Body of pancreas (tissue), 4 donors: ENCODE measurements around the gene IL1R2. TPM values are rescaled to one million over a fixed set of nuclear protein-coding genes. Genes with fewer than 3 reads are reported as not detected.

Source experiments
- ATAC-seq: fragments of 150-250 bp; one replicate; pipeline ENCODE4 v1.9.1; 2016
- DNase-seq, 4 donors: peaks; one replicate each; pipeline ENCODE4 v3.0.0-alpha.2; 2019
- H3K27ac ChIP-seq, 4 donors: fragments of 200-600 bp; sonication (generic); 1 replicate in 3 of 4; 2 replicates in 1 of 4; pipeline versions ENCODE4 v1.5.1 to v1.6.1; 2016 to 2019; ENCODE audit warnings: mild to moderate bottlenecking in 1 of 4, mixed read lengths in 1 of 4, moderate library complexity in 1 of 4
- H3K27me3 ChIP-seq, 2 donors: fragments of 200-600 bp; sonication (generic); one replicate each; pipeline ENCODE4 v1.6.0; 2016; ENCODE audit warnings: mild to moderate bottlenecking in 1 of 2
- H3K36me3 ChIP-seq, 2 donors: fragments of 200-600 bp; sonication (generic); replicated peaks in 1 of 2; 2 replicates each; pipeline ENCODE4 v1.5.1; 2016; ENCODE audit warnings: low read depth in 2 of 2; ENCODE audit not compliant: insufficient read depth in 1 of 2
- H3K4me1 ChIP-seq: fragments of 200-600 bp; sonication (generic); one replicate; pipeline ENCODE4 v1.6.0; 2016
- H3K4me3 ChIP-seq, 2 donors: fragments of 200-600 bp; sonication (generic); 1 replicate in 1 of 2; 2 replicates in 1 of 2; pipeline ENCODE4 v1.5.1; 2016 to 2019
- H3K9me3 ChIP-seq, 3 donors: fragments of 200-600 bp; sonication (generic); 1 replicate in 2 of 3; 2 replicates in 1 of 3; pipeline ENCODE4 v1.5.1; 2016
- POLR2A ChIP-seq, 3 donors: fragments of 450-650 bp; IDR thresholded peaks; one replicate each; pipeline ENCODE4 v1.6.1; 2016; ENCODE audit warnings: antibody characterized with exemption in 3 of 3, mild to moderate bottlenecking in 2 of 3
- WGBS, 2 donors: methylation state at CpG; one replicate each; pipeline ENCODE4 v1.1.5; 2017; 5-methylcytosine and 5-hydroxymethylcytosine counted together
- intact Hi-C: fragments of 100-400 bp; cut with DNase I; formaldehyde crosslinking; loops from one replicate; pipeline ENCODE4 v1.15.1; 2023
- total RNA-seq, 2 donors: library from RNA; depleted of rRNA; stranded (reverse); fragments of >200 nt; gene quantifications; one replicate each; pipeline ENCODE4 v1.1.0, GENCODE V29; 2016
- TF ChIP-seq, protein P1 (sequence below), 7 experiments: fragments of 450-650 bp in 4 of 7; fragments of 200-600 bp in 3 of 7; sonication (generic) in 3 of 7; IDR thresholded peaks; one replicate each; pipeline ENCODE4 v1.5.1; 2016 to 2019; ENCODE audit warnings: antibody characterized with exemption in 7 of 7

IL1R2 gene
- total RNA-seq, 2 donors from 2014 or later = 8.0 TPM; not detected in 1

GRCh38 chr2:101985793-101986164 is 6.0 kb upstream of the IL1R2 start:
- H3K9me3 ChIP-seq = no peaks in the 10 kb centered on the region
- H3K27ac ChIP-seq = no peak overlapping the region
- 83% methylated on average over 7 of the region's 7 CpGs for WGBS, 2 donors
- intact Hi-C loops = no loop called here
- ATAC-seq (no peak), DNase-seq (no peak)
- H3K36me3 ChIP-seq = no peaks in the 10 kb centered on the region
- H3K4me3 ChIP-seq = no peak overlapping the region
- no peaks in the 10 kb centered on the region for H3K4me1 ChIP-seq
- TF ChIP-seq, protein P1, sequence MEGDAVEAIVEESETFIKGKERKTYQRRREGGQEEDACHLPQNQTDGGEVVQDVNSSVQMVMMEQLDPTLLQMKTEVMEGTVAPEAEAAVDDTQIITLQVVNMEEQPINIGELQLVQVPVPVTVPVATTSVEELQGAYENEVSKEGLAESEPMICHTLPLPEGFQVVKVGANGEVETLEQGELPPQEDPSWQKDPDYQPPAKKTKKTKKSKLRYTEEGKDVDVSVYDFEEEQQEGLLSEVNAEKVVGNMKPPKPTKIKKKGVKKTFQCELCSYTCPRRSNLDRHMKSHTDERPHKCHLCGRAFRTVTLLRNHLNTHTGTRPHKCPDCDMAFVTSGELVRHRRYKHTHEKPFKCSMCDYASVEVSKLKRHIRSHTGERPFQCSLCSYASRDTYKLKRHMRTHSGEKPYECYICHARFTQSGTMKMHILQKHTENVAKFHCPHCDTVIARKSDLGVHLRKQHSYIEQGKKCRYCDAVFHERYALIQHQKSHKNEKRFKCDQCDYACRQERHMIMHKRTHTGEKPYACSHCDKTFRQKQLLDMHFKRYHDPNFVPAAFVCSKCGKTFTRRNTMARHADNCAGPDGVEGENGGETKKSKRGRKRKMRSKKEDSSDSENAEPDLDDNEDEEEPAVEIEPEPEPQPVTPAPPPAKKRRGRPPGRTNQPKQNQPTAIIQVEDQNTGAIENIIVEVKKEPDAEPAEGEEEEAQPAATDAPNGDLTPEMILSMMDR (IDR thresholded peaks at IDR 0.05) = no peak
- no peak for TF ChIP-seq POLR2A (IDR thresholded peaks at IDR 0.05)
- H3K27me3 ChIP-seq = no peaks in the 10 kb centered on the region

DNA sequence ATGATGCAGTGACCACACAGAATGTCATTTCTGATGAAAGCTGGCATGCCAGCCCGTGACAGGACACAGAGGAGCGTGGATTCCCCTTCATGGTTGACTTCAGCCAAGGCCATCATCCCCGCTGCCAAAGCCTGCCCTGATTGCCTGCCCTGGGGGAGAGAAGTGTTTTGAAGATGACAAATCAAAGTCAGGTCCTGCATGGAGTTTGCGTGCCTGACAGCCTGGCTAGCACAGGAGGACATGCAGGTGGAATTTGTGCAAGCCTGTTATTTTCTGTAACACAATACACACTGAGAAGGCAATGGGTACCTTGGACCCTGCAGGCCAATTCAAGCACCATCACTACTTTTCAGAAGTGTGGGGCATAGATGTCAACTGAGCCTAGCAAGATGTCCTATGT is 5.4 kb upstream of the IL1R2 start:
- intact Hi-C loops = no loop called here
- Histone ChIP-seq H3K27ac (no peak overlapping the region), H3K36me3 (no peaks in the 10 kb centered on the region), H3K4me1 (no peaks in the 10 kb centered on the region), H3K9me3 (no peaks in the 10 kb centered on the region), H3K4me3 (no peak overlapping the region), H3K27me3 (no peaks in the 10 kb centered on the region)
- TF ChIP-seq, protein P1 (IDR thresholded peaks at IDR 0.05) = no peak
- TF ChIP-seq POLR2A (IDR thresholded peaks at IDR 0.05) = no peak
- DNase-seq (no peak), ATAC-seq (no peak)
- 79 to 83% methylated on average over 3 to 4 of the region's 4 CpGs for WGBS, 2 donors

- H3K9me3 ChIP-seq = no peaks in the 10 kb centered on the region
- no peaks in the 10 kb centered on the region for H3K36me3 ChIP-seq
- DNase-seq = peak in 3 of 4 donors; percentile 24 to 60 (median 47)
- WGBS, 2 donors = 45 to 58% methylated on average over 9 of the region's 9 CpGs
- no peak for TF ChIP-seq POLR2A (IDR thresholded peaks at IDR 0.05)
- TF ChIP-seq, protein P1 (IDR thresholded peaks at IDR 0.05) = no peak
- peak; percentile 68 for ATAC-seq
- H3K27me3 ChIP-seq = no peaks in the 10 kb centered on the region
- no peak overlapping the region for H3K4me3 ChIP-seq
- H3K4me1 ChIP-seq = no peaks in the 10 kb centered on the region
- no peak overlapping the region for H3K27ac ChIP-seq
- intact Hi-C loops = no loop called here
These were observed 4.7 kb upstream of the IL1R2 start for GRCh38 chr2:101986804-101987740.

DNA sequence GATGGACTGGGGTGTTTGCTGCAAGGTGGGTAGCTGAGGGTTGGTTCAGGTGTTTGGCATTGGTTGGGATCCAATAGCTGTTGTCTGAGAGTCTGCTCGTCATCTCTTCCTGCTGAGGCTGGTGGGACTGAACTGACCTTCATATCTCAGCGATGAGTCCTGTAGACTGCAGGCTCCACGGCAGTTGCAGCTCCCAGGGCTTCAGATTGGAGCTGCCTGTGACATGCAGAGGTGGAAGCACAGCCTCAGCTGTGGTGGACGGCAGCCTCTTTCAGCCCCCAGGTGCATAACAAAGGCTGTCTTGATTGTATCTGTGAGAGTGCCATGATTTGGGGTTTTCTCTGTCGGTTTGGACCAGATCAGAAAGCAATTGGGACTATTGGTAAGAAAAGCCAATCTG is 3.9 kb upstream of the IL1R2 start:
- DNase-seq (no peak), ATAC-seq (no peak)
- H3K9me3 ChIP-seq = no peaks in the 10 kb centered on the region
- no peaks in the 10 kb centered on the region for H3K36me3 ChIP-seq
- 81 to 83% methylated on average over 4 to 5 of the region's 5 CpGs for whole genome bisulfite sequencing, 2 donors
- no peak overlapping the region for H3K27ac ChIP-seq
- no peak overlapping the region for H3K4me3 ChIP-seq
- no peak for TF ChIP-seq POLR2A (IDR thresholded peaks at IDR 0.05)
- TF ChIP-seq, protein P1 (IDR thresholded peaks at IDR 0.05) = no peak
- intact Hi-C loops = no loop called here
- no peaks in the 10 kb centered on the region for H3K27me3 ChIP-seq
- H3K4me1 ChIP-seq = no peaks in the 10 kb centered on the region

DNA sequence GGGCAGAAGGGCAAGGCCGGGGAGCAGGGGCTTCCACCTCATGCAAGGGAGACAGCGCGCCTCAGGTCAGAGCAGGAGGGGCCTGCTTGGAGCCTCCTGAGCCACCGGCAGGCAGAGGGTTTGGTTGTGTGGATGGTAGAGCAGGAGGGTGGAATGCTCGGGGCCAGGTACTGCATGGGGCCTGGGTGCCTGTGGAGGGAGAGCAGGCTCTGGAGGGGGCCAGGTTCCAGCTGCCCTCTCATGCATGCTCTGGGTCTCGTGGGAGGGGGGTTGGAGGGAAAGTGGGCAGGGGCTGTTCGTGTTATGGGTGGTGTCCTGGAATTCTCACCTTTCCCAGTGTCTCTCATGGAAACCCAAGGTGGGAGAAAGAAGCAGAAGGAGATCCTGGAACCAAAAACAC is 3.2 kb upstream of the IL1R2 start:
- Histone ChIP-seq H3K27ac (no peak overlapping the region), H3K4me3 (no peak overlapping the region), H3K36me3 (no peaks in the 10 kb centered on the region), H3K27me3 (no peaks in the 10 kb centered on the region), H3K4me1 (no peaks in the 10 kb centered on the region), H3K9me3 (no peaks in the 10 kb centered on the region)
- no peak for ATAC-seq
- WGBS, 2 donors = 71 to 81% methylated on average over 5 to 7 of the region's 7 CpGs
- DNase-seq = no peak
- intact Hi-C loops = no loop called here
- TF ChIP-seq POLR2A (IDR thresholded peaks at IDR 0.05) = no peak
- TF ChIP-seq, protein P1 (IDR thresholded peaks at IDR 0.05) = no peak
